Right lobe of liver (tissue), 4 donors: ENCODE data around the gene ASPDH.

ENCODE experiments used
- CTCF ChIP-seq, 4 donors: fragments of 200-600 bp in 3 of 4; fragments of 450-650 bp in 1 of 4; IDR thresholded peaks; one replicate each; pipeline versions ENCODE4 v1.5.1 to v1.8.0; 2016 to 2022; ENCODE audit warnings: antibody characterized with exemption in 4 of 4, mild to moderate bottlenecking in 2 of 4
- POLR2A ChIP-seq: fragments of 450-650 bp; IDR thresholded peaks from one replicate; pipeline ENCODE4 v1.6.1; 2017; ENCODE audit warnings: antibody characterized with exemption, mild to moderate bottlenecking
- donor health status: DM: no; HTN: no; CAD: no.
- donor health status: DM: no; HTN: no; CAD: no.
- donor health status: DM: no; HTN: yes; CAD: no.

GRCh38 chr19:50511069-50511822 lies 2.5 kb downstream of the ASPDH start, which contains the start of gene JOSD2:
- TF ChIP-seq CTCF (IDR thresholded peaks at IDR 0.05), result no peak
- TF ChIP-seq POLR2A, result peak; percentile 68
